Measurements from ENCODE around the gene PDZD8.

The PDZD8 gene

GRCh38 chr10:117246997-117247671 lies 128.1 kb downstream of the PDZD8 start:
- H3K4me2 ChIP-seq (ENCODE audit: insufficient read depth, low read length, poor library complexity, severe bottlenecking) = no peak overlapping the region

DNA sequence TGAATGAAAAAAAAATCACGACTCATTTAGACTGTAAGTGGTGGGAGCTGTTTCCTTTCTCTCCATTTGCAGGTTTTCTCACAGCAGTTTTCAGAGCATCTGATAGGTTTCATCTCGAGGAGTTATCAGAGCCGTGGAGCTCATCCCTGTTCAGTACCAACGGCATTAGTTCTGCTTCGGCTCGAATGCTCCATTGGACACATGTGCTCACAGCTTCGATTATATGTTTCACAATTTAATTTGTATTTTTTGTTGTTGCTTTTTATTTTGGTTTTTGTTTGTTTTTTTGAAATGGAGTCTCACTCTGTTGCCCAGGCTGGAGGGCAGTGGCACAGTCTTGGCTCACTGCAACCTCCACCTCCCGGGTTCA lies 132.8 kb downstream of the PDZD8 start:
- no peak overlapping the region for H3K4me2 ChIP-seq (ENCODE audit: insufficient read depth, low read length, poor library complexity, severe bottlenecking)
- H3K14ac ChIP-seq (ENCODE audit: low read length) = no peak overlapping the region
- no peak overlapping the region for H3K9ac ChIP-seq (ENCODE audit: low read depth, low read length, poor library complexity)
- H3K36me3 ChIP-seq (replicated peaks in 1 of 2; ENCODE audit: control insufficient read depth in 2 of 2, insufficient read depth in 2 of 2, low read length in 2 of 2) = no peaks in the 10 kb centered on the region
- no peaks in the 10 kb centered on the region for H3K79me1 ChIP-seq (ENCODE audit: low read depth, low read length)
- WGBS, 2 donors (ENCODE audit: extremely low coverage in 2 of 2, insufficient read length in 2 of 2, insufficient replicate concordance in 1 of 2) = no CpG with 5 or more reads among the region's 8 CpGs
- no peak overlapping the region for H3K4ac ChIP-seq (ENCODE audit: low read length)
- H3K27ac ChIP-seq (replicated peaks; ENCODE audit: low read length) = no peak overlapping the region
- no peak overlapping the region for H2BK12ac ChIP-seq (ENCODE audit: low read length)
- H3K27me3 ChIP-seq (ENCODE audit: control insufficient read depth in 3 of 3, insufficient read depth in 3 of 3, low read depth in 1 of 3, low read length in 3 of 3) = peaks cover 0 to 95% (median 25%) of the 10 kb centered on the region in 3 experiments
- no peak overlapping the region for H3K4me3 ChIP-seq (ENCODE audit: low read length in 2 of 2)
- no peak overlapping the region for H4K91ac ChIP-seq (ENCODE audit: low read depth, low read length, poor library complexity)
- H3K4me1 ChIP-seq (ENCODE audit: control insufficient read depth in 2 of 2, insufficient read depth in 1 of 2, low read depth in 1 of 2, low read length in 2 of 2) = no peaks in the 10 kb centered on the region
- H3K23ac ChIP-seq (ENCODE audit: low read depth, low read length, poor library complexity) = no peak overlapping the region
- H4K8ac ChIP-seq (ENCODE audit: low read depth, low read length) = no peak overlapping the region
- no peak overlapping the region for H3K18ac ChIP-seq (ENCODE audit: low read length)
- H2BK120ac ChIP-seq (ENCODE audit: low read depth, low read length) = no peak overlapping the region
- H2BK5ac ChIP-seq (ENCODE audit: low read length) = no peak overlapping the region
- DNase-seq (ENCODE audit: low spot score) = no peak
- no peak overlapping the region for H2AFZ ChIP-seq (ENCODE audit: low read length)
- H3K9me3 ChIP-seq (replicated peaks in 1 of 2; ENCODE audit: control insufficient read depth in 2 of 2, insufficient read depth in 1 of 2, low read depth in 1 of 2, low read length in 2 of 2) = peaks cover 0 to 2% of the 10 kb centered on the region in 2 donors
- no peak overlapping the region for H2AK5ac ChIP-seq (ENCODE audit: low read depth, low read length)
- no peak overlapping the region for H2BK15ac ChIP-seq (ENCODE audit: low read length)

More at GRCh38 chr10:117246997-117247671, 128.1 kb downstream of the PDZD8 start:
- H3K27ac ChIP-seq (replicated peaks; ENCODE audit: low read length) = no peak overlapping the region
- no CpG with 5 or more reads among the region's 3 CpGs for WGBS, 2 donors (ENCODE audit: extremely low coverage in 2 of 2, insufficient read length in 2 of 2, insufficient replicate concordance in 1 of 2)
- no peaks in the 10 kb centered on the region for H3K36me3 ChIP-seq (replicated peaks in 1 of 2; ENCODE audit: control insufficient read depth in 2 of 2, insufficient read depth in 2 of 2, low read length in 2 of 2)
- H2AFZ ChIP-seq (ENCODE audit: low read length) = no peak overlapping the region
- no peak overlapping the region for H2BK12ac ChIP-seq (ENCODE audit: low read length)
- no peak overlapping the region for H3K4ac ChIP-seq (ENCODE audit: low read length)
- peaks cover 0 to 2% of the 10 kb centered on the region in 2 donors for H3K9me3 ChIP-seq (replicated peaks in 1 of 2; ENCODE audit: control insufficient read depth in 2 of 2, insufficient read depth in 1 of 2, low read depth in 1 of 2, low read length in 2 of 2)
- no peak for DNase-seq (ENCODE audit: low spot score)
- H3K79me1 ChIP-seq (ENCODE audit: low read depth, low read length) = no peaks in the 10 kb centered on the region
- H3K9ac ChIP-seq (ENCODE audit: low read depth, low read length, poor library complexity) = no peak overlapping the region
- no peak overlapping the region for H3K23ac ChIP-seq (ENCODE audit: low read depth, low read length, poor library complexity)
- no peak overlapping the region for H2BK120ac ChIP-seq (ENCODE audit: low read depth, low read length)
- peaks cover 0 to 89% (median 4%) of the 10 kb centered on the region in 3 experiments for H3K27me3 ChIP-seq (ENCODE audit: control insufficient read depth in 3 of 3, insufficient read depth in 3 of 3, low read depth in 1 of 3, low read length in 3 of 3)
- H2BK5ac ChIP-seq (ENCODE audit: low read length) = no peak overlapping the region
- H3K4me3 ChIP-seq (ENCODE audit: low read length in 2 of 2) = no peak overlapping the region
- no peak overlapping the region for H2BK15ac ChIP-seq (ENCODE audit: low read length)
- peaks cover 3 to 4% of the 10 kb centered on the region in 2 donors for H3K4me1 ChIP-seq (ENCODE audit: control insufficient read depth in 2 of 2, insufficient read depth in 1 of 2, low read depth in 1 of 2, low read length in 2 of 2)
- H4K91ac ChIP-seq (ENCODE audit: low read depth, low read length, poor library complexity) = no peak overlapping the region
- no peak overlapping the region for H4K8ac ChIP-seq (ENCODE audit: low read depth, low read length)
- no peak overlapping the region for H2AK5ac ChIP-seq (ENCODE audit: low read depth, low read length)
- no peak overlapping the region for H3K14ac ChIP-seq (ENCODE audit: low read length)
- H3K18ac ChIP-seq (ENCODE audit: low read length) = no peak overlapping the region

DNA sequence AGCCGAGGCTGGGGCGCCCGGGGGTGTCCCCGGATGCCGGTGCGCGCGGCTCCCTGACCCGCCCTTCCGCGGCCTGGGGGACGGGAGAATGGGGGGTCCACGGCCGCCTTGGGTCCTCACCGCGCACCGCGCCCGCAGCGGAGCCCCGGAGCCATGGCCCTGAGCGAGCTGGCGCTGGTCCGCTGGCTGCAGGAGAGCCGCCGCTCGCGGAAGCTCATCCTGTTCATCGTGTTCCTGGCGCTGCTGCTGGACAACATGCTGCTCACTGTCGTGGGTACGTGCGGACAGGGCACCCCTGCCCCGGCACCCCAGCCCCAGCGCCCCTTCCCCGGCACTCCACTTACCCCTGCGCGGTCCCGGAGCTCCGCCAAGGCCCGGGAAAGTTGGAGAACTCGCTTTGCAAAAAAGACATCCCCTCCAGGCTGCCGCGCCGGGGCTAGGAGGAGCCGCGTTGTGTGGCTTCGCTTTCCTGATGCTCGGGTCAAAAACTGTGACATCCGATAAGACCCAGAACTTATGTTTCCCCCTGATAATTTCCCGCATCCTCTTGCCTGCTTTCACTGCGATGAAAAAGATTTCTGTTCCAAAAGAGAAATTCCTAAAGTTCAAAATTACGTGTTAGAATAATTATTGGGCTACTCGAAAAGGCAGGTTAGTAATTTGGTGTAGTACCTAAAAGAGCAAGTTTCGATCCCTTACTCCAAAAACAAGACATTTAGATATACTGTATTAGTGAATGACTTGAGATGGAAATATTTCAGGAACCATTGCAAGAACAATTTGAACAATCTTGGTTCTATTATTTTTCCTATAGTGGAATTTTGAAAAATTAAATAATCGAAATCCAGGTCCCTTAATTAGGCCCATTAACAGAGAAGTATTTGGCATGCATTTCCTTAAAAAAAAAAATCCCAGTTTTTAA lies 133.4 kb downstream of the PDZD8 start:
- H3K27ac ChIP-seq (replicated peaks; ENCODE audit: low read length) = no peak overlapping the region
- no peaks in the 10 kb centered on the region for H3K4me1 ChIP-seq (ENCODE audit: control insufficient read depth in 2 of 2, insufficient read depth in 1 of 2, low read depth in 1 of 2, low read length in 2 of 2)
- H3K79me1 ChIP-seq (ENCODE audit: low read depth, low read length) = no peaks in the 10 kb centered on the region
- H2BK12ac ChIP-seq (ENCODE audit: low read length) = no peak overlapping the region
- peaks cover 0 to 2% of the 10 kb centered on the region in 2 donors for H3K9me3 ChIP-seq (replicated peaks in 1 of 2; ENCODE audit: control insufficient read depth in 2 of 2, insufficient read depth in 1 of 2, low read depth in 1 of 2, low read length in 2 of 2)
- H3K27me3 ChIP-seq (ENCODE audit: control insufficient read depth in 3 of 3, insufficient read depth in 3 of 3, low read depth in 1 of 3, low read length in 3 of 3) = peaks cover 0 to 95% (median 25%) of the 10 kb centered on the region in 3 experiments
- no CpG with 5 or more reads among the region's 56 CpGs for WGBS, 2 donors (ENCODE audit: extremely low coverage in 2 of 2, insufficient read length in 2 of 2, insufficient replicate concordance in 1 of 2)
- no peak overlapping the region for H3K9ac ChIP-seq (ENCODE audit: low read depth, low read length, poor library complexity)
- no peak overlapping the region for H2BK5ac ChIP-seq (ENCODE audit: low read length)
- no peak overlapping the region for H2BK15ac ChIP-seq (ENCODE audit: low read length)
- H2AFZ ChIP-seq (ENCODE audit: low read length) = peak overlapping the region; percentile 85
- H3K36me3 ChIP-seq (replicated peaks in 1 of 2; ENCODE audit: control insufficient read depth in 2 of 2, insufficient read depth in 2 of 2, low read length in 2 of 2) = no peaks in the 10 kb centered on the region
- H3K14ac ChIP-seq (ENCODE audit: low read length) = no peak overlapping the region
- H2BK120ac ChIP-seq (ENCODE audit: low read depth, low read length) = no peak overlapping the region
- no peak overlapping the region for H4K8ac ChIP-seq (ENCODE audit: low read depth, low read length)
- peak overlapping the region in 1 of 2 donors; percentile 86 for H3K4me3 ChIP-seq (ENCODE audit: low read length in 2 of 2)
- peak overlapping the region; percentile 32 for H3K23ac ChIP-seq (ENCODE audit: low read depth, low read length, poor library complexity)
- H2AK5ac ChIP-seq (ENCODE audit: low read depth, low read length) = no peak overlapping the region
- no peak for DNase-seq (ENCODE audit: low spot score)
- H4K91ac ChIP-seq (ENCODE audit: low read depth, low read length, poor library complexity) = no peak overlapping the region
- peak overlapping the region; percentile 58 for H3K4me2 ChIP-seq (ENCODE audit: insufficient read depth, low read length, poor library complexity, severe bottlenecking)
- no peak overlapping the region for H3K4ac ChIP-seq (ENCODE audit: low read length)
- peak overlapping the region; percentile 21 for H3K18ac ChIP-seq (ENCODE audit: low read length)
